RWPE1 (cell line): ENCODE data around the gene TET3.

Source experiments
- CTCF ChIA-PET: fragments of 350-600 bp; sonication (Branson Sonifier 250); formaldehyde crosslinking; extraction: SDS; loops from one replicate; lab custom pipeline; 2021; lab: Yijun Ruan, JAX
- POLR2A ChIA-PET: fragments of 400-600 bp; formaldehyde crosslinking; extraction: SDS; loops from one replicate; lab custom pipeline; 2020; ENCODE audit warnings: antibody characterized with exemption; ENCODE audit not compliant: low non-redundant PET; lab: Yijun Ruan, JAX
- DNase-seq: peaks from one replicate; pipeline ENCODE4 v3.0.0; 2012; ENCODE audit warnings: low spot score
- H3K27ac ChIP-seq: fragments of 450-650 bp; 2 replicates; pipeline ENCODE4 v1.5.1; 2017
- TF ChIP-seq, protein P1 (sequence below): fragments of 450-650 bp; conservative IDR thresholded peaks from 2 replicates; pipeline ENCODE4 v1.5.1; 2017; ENCODE audit warnings: low read depth, mild to moderate bottlenecking

The TET3 gene

DNA sequence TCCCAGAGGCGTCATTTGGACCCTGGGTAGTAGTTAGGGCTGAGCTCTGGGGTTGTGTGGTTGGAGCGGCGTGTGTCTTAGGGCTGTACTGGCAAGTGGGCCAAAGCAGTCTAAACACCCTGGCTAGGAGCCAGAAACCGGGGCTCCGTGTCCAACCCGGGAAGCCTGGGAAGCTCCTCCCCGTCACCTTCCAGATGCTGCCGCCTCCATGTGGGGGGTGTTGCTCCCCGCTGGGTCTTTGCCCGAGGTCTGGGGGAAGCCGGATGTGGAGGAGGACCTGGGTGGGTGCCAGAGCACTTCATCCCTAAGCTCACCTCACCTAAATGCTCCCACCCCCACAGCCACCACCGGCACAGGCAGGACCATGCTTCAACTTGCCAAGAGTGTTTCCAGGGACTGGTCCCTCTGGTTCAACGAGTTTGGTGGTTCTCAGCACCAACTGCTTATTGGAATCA, 25.4 kb downstream of the TET3 start:
- ChIA-PET POLR2A (interaction anchor here (0.6 kb wide), 1 partner anchor 137 kb away, joined by 3 read pairs; no protein-coding TSS in a partner anchor), CTCF (interaction anchor here (0.7 to 0.9 kb wide), 3 partner anchors 22 to 110 kb away, joined by 3 to 4 read pairs (median 3); no protein-coding TSS in a partner anchor)
- TF ChIP-seq, protein P1, sequence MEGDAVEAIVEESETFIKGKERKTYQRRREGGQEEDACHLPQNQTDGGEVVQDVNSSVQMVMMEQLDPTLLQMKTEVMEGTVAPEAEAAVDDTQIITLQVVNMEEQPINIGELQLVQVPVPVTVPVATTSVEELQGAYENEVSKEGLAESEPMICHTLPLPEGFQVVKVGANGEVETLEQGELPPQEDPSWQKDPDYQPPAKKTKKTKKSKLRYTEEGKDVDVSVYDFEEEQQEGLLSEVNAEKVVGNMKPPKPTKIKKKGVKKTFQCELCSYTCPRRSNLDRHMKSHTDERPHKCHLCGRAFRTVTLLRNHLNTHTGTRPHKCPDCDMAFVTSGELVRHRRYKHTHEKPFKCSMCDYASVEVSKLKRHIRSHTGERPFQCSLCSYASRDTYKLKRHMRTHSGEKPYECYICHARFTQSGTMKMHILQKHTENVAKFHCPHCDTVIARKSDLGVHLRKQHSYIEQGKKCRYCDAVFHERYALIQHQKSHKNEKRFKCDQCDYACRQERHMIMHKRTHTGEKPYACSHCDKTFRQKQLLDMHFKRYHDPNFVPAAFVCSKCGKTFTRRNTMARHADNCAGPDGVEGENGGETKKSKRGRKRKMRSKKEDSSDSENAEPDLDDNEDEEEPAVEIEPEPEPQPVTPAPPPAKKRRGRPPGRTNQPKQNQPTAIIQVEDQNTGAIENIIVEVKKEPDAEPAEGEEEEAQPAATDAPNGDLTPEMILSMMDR: no peak
- DNase-seq: peak; percentile 92
- peak overlapping the region; percentile 76 for H3K27ac ChIP-seq

DNA sequence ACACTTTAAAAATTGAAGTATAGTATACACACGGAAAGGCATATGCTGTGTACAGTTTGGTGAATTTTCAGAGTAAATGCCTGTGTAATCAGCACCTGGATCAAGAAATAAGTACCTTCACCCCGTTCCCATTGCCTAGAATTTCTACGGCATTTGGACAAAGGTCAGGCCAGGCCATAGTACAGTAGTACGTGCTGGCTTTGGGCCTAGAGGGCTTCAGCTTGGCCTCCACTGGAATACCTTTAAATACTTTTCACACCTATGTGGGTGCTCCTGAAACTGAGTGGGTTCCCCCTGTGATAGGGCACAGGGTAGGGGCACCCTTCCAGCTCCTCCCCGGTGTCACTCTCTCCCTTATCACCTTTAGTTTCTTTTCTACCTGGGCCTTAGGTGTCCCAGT, 26.5 kb downstream of the TET3 start:
- no peak for DNase-seq
- TF ChIP-seq, protein P1: no peak
- ChIA-PET POLR2A (no interaction called here), CTCF (no interaction called here)
- no peak overlapping the region for H3K27ac ChIP-seq

DNA sequence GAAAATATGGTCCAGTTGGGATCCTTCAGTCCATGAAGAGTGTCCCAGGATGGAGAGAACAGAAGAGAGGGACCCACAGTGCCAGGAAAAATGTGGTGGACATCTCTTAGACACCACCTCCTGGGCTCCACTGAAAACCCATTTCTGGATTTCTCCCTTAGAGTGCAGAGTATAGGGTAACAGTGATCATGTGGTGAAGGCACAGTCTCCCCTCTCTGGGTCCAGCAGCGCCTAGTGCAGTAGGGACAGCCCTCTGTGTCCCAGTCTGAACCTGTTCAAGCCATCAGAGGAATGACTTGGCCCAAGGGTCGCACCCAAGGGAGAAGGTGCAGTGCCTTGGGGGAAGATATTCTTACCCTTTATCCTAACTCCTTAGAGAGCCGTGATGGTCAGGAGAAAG, 30.1 kb downstream of the TET3 start:
- no peak for DNase-seq
- POLR2A ChIA-PET: no interaction called here
- no peak overlapping the region for H3K27ac ChIP-seq
- CTCF ChIA-PET: no interaction called here
- TF ChIP-seq, protein P1: no peak

DNA sequence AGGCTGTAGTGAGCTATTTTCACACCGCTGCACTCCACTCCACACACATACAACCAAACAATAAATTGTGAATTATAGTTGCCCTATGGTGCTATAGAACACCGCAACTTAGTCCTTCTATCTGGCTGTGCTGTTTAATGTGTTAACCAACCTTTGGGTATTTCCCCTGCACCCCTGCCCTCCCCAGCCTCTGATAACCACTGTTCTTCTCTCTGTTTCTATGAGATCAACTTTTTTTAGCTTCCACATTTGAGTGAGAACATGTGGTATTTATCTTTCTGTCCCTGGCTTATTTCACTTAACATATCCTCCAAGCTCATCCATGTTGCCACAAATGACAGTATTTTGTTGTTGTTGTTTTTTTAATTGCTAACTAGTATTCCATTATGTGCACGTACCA, 32.5 kb downstream of the TET3 start:
- TF ChIP-seq, protein P1: no peak

DNA sequence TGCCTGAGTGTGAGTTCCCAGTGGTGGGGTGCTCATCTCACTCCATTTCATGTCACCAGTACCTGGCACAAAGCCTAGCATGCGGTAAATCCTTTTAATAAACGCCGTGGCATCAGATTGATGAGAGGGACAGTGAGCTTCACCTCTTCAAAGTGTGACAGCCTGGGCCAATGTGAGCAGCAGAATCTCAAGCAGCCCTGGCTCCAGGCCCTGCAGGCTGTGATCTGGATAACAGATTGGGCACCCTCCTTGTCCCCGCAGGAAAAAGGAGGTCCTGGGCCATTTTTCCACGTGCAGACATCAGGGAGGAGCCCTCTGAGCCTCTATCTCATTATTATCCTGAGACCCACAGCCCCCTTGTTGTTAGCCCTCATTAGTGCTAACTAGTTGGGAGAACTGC, 34.8 kb downstream of the TET3 start:
- CTCF ChIA-PET: interaction anchor here (0.7 kb wide), 1 partner anchor 1039 kb away, joined by 4 read pairs; no protein-coding TSS in a partner anchor
- TF ChIP-seq, protein P1: no peak
- no peak for DNase-seq
- POLR2A ChIA-PET: no interaction called here
- H3K27ac ChIP-seq: no peak overlapping the region

More for the DNA sequence above, 32.5 kb downstream of the TET3 start:
- DNase-seq: no peak
- POLR2A ChIA-PET: no interaction called here
- CTCF ChIA-PET: no interaction called here
- H3K27ac ChIP-seq: no peak overlapping the region

DNA sequence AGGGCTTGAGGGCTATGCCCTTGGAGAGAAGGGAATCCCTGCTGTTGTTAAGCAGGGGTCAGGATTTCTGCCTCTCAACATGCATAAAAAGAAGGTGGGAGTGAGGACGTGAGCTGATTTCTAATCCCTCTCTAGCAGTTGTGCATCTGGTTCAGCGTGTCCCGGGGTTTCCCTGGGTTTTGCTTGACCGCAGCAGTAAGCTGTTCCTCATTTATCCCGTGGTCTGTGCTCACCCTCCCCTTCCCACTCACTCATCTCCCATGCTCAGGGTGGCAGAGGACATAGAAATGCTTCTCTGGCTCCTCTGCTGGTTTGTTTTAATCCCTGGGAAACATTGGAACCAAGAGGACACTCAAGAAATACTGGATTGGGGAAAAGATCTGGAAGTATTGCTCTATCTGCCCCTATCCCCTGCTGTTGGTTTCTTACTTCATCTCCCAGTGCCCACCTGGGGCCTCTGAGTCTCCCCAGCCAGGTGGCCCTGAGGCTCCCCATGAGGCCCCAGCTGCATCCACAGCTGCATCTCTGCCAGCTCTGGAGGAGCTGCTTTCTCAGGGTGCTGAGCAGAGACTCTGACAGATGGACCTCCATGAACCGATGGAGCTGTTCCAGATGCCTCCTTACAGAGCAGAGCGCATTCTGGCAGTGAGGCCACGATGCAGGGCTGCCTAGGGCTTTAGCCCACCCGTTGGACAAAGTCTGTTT, 36.1 kb downstream of the TET3 start:
- ChIA-PET CTCF (no interaction called here), POLR2A (no interaction called here)
- no peak overlapping the region for H3K27ac ChIP-seq
- TF ChIP-seq, protein P1: no peak
- no peak for DNase-seq
